Measurements from ENCODE around the gene PLA2G12A. TPM values are rescaled to one million over a fixed set of nuclear protein-coding genes. Genes with fewer than 3 reads are reported as not detected.

Gene PLA2G12A
- total and polyA plus RNA-seq, 9 of the 15 experiments (the other 6 are each of a cell fraction or from before 2014, with no cell fraction given), result 24.2 to 226 (median 80.5) TPM

DNA sequence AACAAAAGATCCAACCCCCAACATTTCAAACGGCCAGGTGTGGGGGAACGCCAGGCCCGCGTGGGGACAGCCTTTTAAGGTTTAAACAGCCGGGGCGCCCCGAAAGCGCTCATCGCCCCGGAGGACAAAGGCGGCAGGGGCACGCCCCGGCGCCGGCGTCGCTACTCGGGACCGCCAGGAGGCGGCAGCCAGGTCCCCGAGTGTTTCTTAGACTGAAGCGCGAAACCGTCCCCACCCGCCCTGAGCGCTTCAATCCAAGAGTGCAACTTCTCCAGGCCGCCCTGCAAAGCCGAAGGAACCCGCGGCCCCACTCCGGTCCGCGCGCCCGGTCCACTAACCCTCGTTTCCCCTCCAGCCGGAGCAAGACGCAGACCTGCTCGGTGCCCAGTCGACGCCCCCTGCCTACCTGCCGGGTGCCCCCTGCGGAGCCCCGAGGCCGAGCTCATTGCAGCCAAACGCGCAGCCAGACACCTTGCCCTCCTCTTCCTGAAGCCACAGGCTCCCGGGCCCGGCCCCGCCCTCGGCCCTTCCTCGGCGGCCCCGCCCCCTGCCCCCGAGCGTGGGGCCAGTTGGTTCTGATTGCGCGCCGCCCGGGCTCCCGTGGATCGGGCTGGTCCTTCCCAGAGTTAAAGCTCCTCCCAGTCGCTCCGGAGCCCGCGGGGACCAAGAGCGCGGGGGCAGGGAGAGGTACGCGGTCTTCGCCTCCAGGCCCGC, 26.8 kb downstream of the PLA2G12A start, which contains the start of gene CASP6 (continued):
- TF ChIP-seq GATAD2A (IDR thresholded peaks at IDR 0.05) (0 out of 2 replicates have a peak, but pooled peaks have one; percentile 61), ZNF3 (CRISPR knock-in tag; IDR thresholded peaks at IDR 0.05) (no peak), ZZZ3 (IDR thresholded peaks at IDR 0.05) (no peak), PTRF (tag; IDR thresholded peaks at IDR 0.05) (no peak), SNIP1 (IDR thresholded peaks at IDR 0.05; ENCODE audit: low read depth) (no peak), KAT7 (CRISPR knock-in tag; IDR thresholded peaks at IDR 0.05; ENCODE audit: borderline replicate concordance) (peak; percentile 92; the same call in 1 of the 2 replicates), FOXA3 (CRISPR knock-in tag; conservative IDR thresholded peaks at IDR 0.05 in 1 of 2, IDR thresholded peaks at IDR 0.05 in 1 of 2) (no peak), TAF7 (tag; IDR thresholded peaks at IDR 0.05) (no peak), RNF2 (IDR thresholded peaks at IDR 0.05) (no peak), SRSF7 (optimal IDR thresholded peaks at IDR 0.05; ENCODE audit: low read depth, low read length) (no peak), KLF6 (CRISPR knock-in tag; IDR thresholded peaks at IDR 0.05; ENCODE audit: borderline replicate concordance) (no peak), CEBPG (CRISPR knock-in tag; IDR thresholded peaks at IDR 0.05) (no peak), CEBPG (tag; conservative IDR thresholded peaks at IDR 0.05 in 1 of 2, IDR thresholded peaks at IDR 0.05 in 1 of 2) (no peak), ZNF668 (CRISPR knock-in tag; IDR thresholded peaks at IDR 0.05) (no peak), ZNF561 (CRISPR knock-in tag; conservative IDR thresholded peaks at IDR 0.05) (no peak), TARDBP (IDR thresholded peaks at IDR 0.05) (0 out of 2 replicates have a peak, but pooled peaks have one; percentile 40), SNRNP70 (optimal IDR thresholded peaks at IDR 0.05; ENCODE audit: low read depth, low read length) (no peak), TFAM (CRISPR knock-in tag; conservative IDR thresholded peaks at IDR 0.05) (no peak), KAT8 (IDR thresholded peaks at IDR 0.05; ENCODE audit: low read depth) (no peak), CREB5 (CRISPR knock-in tag; IDR thresholded peaks at IDR 0.05) (no peak), DMBX1 (CRISPR knock-in tag; IDR thresholded peaks at IDR 0.05; ENCODE audit: borderline replicate concordance) (no peak), ZNF76 (CRISPR knock-in tag; IDR thresholded peaks at IDR 0.05; ENCODE audit: borderline replicate concordance) (peak; percentile 49; the same call in 1 of the 2 replicates), ZNF717 (CRISPR knock-in tag; IDR thresholded peaks at IDR 0.05) (no peak), ZFP30 (CRISPR knock-in tag; IDR thresholded peaks at IDR 0.05; ENCODE audit: borderline replicate concordance) (no peak)
- TF ChIP-seq, protein P1, sequence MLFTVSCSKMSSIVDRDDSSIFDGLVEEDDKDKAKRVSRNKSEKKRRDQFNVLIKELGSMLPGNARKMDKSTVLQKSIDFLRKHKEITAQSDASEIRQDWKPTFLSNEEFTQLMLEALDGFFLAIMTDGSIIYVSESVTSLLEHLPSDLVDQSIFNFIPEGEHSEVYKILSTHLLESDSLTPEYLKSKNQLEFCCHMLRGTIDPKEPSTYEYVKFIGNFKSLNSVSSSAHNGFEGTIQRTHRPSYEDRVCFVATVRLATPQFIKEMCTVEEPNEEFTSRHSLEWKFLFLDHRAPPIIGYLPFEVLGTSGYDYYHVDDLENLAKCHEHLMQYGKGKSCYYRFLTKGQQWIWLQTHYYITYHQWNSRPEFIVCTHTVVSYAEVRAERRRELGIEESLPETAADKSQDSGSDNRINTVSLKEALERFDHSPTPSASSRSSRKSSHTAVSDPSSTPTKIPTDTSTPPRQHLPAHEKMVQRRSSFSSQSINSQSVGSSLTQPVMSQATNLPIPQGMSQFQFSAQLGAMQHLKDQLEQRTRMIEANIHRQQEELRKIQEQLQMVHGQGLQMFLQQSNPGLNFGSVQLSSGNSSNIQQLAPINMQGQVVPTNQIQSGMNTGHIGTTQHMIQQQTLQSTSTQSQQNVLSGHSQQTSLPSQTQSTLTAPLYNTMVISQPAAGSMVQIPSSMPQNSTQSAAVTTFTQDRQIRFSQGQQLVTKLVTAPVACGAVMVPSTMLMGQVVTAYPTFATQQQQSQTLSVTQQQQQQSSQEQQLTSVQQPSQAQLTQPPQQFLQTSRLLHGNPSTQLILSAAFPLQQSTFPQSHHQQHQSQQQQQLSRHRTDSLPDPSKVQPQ (CRISPR knock-in tag; IDR thresholded peaks at IDR 0.05; ENCODE audit: borderline replicate concordance), result no peak
- TF ChIP-seq, protein P2, sequence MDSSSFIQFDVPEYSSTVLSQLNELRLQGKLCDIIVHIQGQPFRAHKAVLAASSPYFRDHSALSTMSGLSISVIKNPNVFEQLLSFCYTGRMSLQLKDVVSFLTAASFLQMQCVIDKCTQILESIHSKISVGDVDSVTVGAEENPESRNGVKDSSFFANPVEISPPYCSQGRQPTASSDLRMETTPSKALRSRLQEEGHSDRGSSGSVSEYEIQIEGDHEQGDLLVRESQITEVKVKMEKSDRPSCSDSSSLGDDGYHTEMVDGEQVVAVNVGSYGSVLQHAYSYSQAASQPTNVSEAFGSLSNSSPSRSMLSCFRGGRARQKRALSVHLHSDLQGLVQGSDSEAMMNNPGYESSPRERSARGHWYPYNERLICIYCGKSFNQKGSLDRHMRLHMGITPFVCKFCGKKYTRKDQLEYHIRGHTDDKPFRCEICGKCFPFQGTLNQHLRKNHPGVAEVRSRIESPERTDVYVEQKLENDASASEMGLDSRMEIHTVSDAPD (CRISPR knock-in tag; IDR thresholded peaks at IDR 0.05), result no peak

Data from K562 (cell line).